ENCODE results near the gene CA7.

DNA sequence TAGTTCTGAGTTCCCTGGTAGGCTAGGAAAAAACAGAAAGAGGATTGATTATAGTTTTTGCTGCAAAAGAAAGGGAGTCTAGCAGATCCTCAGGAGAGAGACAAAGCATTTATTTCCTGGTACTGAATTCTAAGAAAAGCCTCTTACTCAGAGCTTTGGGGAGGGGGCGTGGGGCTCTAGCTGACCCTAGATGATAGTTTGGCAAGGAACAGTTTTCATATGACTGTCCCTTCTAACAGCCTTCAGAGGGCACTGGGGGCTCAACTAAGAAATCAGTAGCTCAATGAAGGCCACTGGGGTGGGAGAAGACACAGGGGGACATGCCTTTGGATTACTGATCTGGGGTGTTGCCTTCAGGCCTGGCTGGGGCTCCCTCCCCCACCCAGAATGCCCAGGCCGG lies 4.0 kb downstream of the CA7 start:
- TF ChIP-seq, protein P1, sequence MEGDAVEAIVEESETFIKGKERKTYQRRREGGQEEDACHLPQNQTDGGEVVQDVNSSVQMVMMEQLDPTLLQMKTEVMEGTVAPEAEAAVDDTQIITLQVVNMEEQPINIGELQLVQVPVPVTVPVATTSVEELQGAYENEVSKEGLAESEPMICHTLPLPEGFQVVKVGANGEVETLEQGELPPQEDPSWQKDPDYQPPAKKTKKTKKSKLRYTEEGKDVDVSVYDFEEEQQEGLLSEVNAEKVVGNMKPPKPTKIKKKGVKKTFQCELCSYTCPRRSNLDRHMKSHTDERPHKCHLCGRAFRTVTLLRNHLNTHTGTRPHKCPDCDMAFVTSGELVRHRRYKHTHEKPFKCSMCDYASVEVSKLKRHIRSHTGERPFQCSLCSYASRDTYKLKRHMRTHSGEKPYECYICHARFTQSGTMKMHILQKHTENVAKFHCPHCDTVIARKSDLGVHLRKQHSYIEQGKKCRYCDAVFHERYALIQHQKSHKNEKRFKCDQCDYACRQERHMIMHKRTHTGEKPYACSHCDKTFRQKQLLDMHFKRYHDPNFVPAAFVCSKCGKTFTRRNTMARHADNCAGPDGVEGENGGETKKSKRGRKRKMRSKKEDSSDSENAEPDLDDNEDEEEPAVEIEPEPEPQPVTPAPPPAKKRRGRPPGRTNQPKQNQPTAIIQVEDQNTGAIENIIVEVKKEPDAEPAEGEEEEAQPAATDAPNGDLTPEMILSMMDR (IDR thresholded peaks at IDR 0.05), result no peak
- TF ChIP-seq POLR2AphosphoS5 (IDR thresholded peaks at IDR 0.05) (no peak), EP300 (IDR thresholded peaks at IDR 0.05) (no peak)
